Loucy (cell line): ENCODE data around the gene FAXDC2.

Source experiments
- H2AFZ ChIP-seq: fragments of 200-600 bp; sonication (generic); 2 replicates; pipeline ENCODE4 v1.6.0; 2016; ENCODE audit warnings: antibody characterized with exemption, mild to moderate bottlenecking, low read length, moderate library complexity
- H3F3A ChIP-seq: fragments of 200-600 bp; 2 replicates; pipeline ENCODE4 v1.6.0; 2016; ENCODE audit warnings: antibody characterized with exemption, low read depth, mild to moderate bottlenecking
- H3K27me3 ChIP-seq: fragments of 200-600 bp; sonication (generic); 2 replicates; pipeline ENCODE4 v1.6.1; 2014; ENCODE audit warnings: low read length, mild to moderate bottlenecking; ENCODE audit not compliant: insufficient read depth, poor library complexity, severe bottlenecking
- H3K36me3 ChIP-seq: fragments of 200-600 bp; sonication (generic); 2 replicates; pipeline ENCODE4 v1.6.1; 2016; ENCODE audit warnings: low read length; ENCODE audit not compliant: insufficient read depth
- H3K4me1 ChIP-seq: fragments of 200-600 bp; sonication (generic); 2 replicates; pipeline ENCODE4 v1.5.1; 2014; ENCODE audit warnings: low read length, mild to moderate bottlenecking; ENCODE audit not compliant: insufficient read depth, poor library complexity, severe bottlenecking
- H3K4me2 ChIP-seq: fragments of 200-600 bp; sonication (generic); 2 replicates; pipeline ENCODE4 v1.6.0; 2014; ENCODE audit warnings: antibody characterized with exemption, low read length, low read depth, mild to moderate bottlenecking; ENCODE audit not compliant: poor library complexity, severe bottlenecking
- H3K4me3 ChIP-seq: fragments of 200-600 bp; sonication (generic); 2 replicates; pipeline ENCODE4 v1.5.1; 2014; ENCODE audit warnings: low read length, mild to moderate bottlenecking, mixed read lengths; ENCODE audit not compliant: poor library complexity, severe bottlenecking
- H3K79me2 ChIP-seq: fragments of 200-600 bp; sonication (generic); 2 replicates; pipeline ENCODE4 v1.6.1; 2014; ENCODE audit warnings: low read length; ENCODE audit not compliant: insufficient read depth
- H3K9ac ChIP-seq: fragments of 200-600 bp; sonication (generic); 2 replicates; pipeline ENCODE4 v1.6.0; 2014; ENCODE audit warnings: mild to moderate bottlenecking, low read depth, low read length, moderate library complexity; ENCODE audit not compliant: poor library complexity, severe bottlenecking
- H3K9me2 ChIP-seq: fragments of 200-600 bp; sonication (generic); replicated peaks from 2 replicates; pipeline ENCODE4 v1.6.1; 2016; ENCODE audit warnings: low read depth, low read length, mixed read lengths
- H3K9me3 ChIP-seq: fragments of 200-600 bp; sonication (generic); 2 replicates; pipeline ENCODE4 v1.6.1; 2014; ENCODE audit warnings: mild to moderate bottlenecking, antibody characterized with exemption, low read length, low read depth; ENCODE audit not compliant: insufficient read depth
- H4K20me1 ChIP-seq: fragments of 200-600 bp; sonication (generic); 2 replicates; pipeline ENCODE4 v1.6.0; 2014; ENCODE audit warnings: antibody characterized with exemption, low read length, mild to moderate bottlenecking; ENCODE audit not compliant: insufficient read depth, poor library complexity, severe bottlenecking
- CTCF ChIP-seq: fragments of 200-600 bp; sonication (generic); conservative IDR thresholded peaks from 2 replicates; pipeline ENCODE4 v1.5.1; 2014; ENCODE audit warnings: mild to moderate bottlenecking, antibody characterized with exemption, low read length
- EZH2phosphoT487 ChIP-seq: fragments of 200-600 bp; IDR thresholded peaks from 2 replicates; pipeline ENCODE4 v1.6.1; 2018; ENCODE audit warnings: antibody characterized with exemption, mild to moderate bottlenecking, moderate library complexity, borderline replicate concordance

Gene FAXDC2

DNA sequence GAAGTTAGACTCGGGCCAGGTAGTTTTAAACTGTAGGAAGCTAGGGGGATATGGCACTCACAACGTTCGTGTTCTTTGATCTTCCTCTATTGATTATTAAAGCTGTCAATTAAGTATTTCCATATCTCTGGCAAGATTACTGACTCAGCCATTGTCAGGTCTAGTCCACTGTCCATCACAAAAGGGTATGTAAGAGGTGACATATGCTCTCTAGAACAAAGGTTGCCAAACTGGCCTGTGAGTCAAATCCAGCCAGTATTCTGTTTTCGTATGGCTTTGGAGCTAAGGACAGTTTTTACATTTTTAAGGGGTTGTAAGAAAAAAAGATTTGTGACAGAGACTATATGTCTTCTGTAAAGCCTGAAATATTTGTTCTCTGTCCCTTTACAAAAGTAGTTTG, 44.2 kb downstream of the FAXDC2 start:
- Histone ChIP-seq H3K4me2 (no peak overlapping the region), H3K4me3 (no peak overlapping the region), H2AFZ (no peak overlapping the region), H3K27me3 (no peaks in the 10 kb centered on the region), H3K9ac (no peak overlapping the region), H4K20me1 (no peaks in the 10 kb centered on the region), H3K4me1 (no peaks in the 10 kb centered on the region), H3K36me3 (peaks cover 84% of the 10 kb centered on the region; the same call in 1 of the 2 replicates), H3K79me2 (no peaks in the 10 kb centered on the region), H3F3A (no peaks in the 10 kb centered on the region), H3K9me2 (no peaks in the 10 kb centered on the region), H3K9me3 (no peaks in the 10 kb centered on the region)
- TF ChIP-seq EZH2phosphoT487 (no peak), CTCF (no peak)

DNA sequence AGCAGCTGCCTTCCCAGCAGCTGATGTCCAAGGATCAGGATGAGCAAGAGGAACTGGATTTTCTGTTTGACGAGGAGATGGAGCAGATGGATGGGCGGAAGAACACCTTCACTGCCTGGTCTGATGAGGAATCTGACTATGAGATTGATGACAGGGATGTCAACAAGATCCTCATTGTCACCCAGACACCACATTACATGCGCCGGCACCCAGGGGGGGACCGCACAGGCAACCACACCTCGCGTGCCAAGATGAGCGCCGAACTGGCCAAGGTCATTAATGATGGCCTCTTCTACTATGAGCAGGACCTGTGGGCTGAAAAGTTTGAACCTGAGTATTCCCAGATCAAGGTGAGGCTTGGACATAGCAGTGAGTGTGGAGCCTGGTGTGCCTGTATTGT, 48.4 kb downstream of the FAXDC2 start:
- no peak overlapping the region for H3K4me2 ChIP-seq
- no peak overlapping the region for H3K4me3 ChIP-seq
- no peak overlapping the region for H3K9ac ChIP-seq
- H3K9me2 ChIP-seq, result no peaks in the 10 kb centered on the region
- no peak overlapping the region for H2AFZ ChIP-seq
- H3F3A ChIP-seq, result no peaks in the 10 kb centered on the region
- no peaks in the 10 kb centered on the region for H4K20me1 ChIP-seq
- H3K4me1 ChIP-seq, result no peaks in the 10 kb centered on the region
- no peaks in the 10 kb centered on the region for H3K79me2 ChIP-seq
- TF ChIP-seq CTCF (no peak), EZH2phosphoT487 (no peak)
- H3K27me3 ChIP-seq, result no peaks in the 10 kb centered on the region
- H3K36me3 ChIP-seq, result peaks cover 86% of the 10 kb centered on the region; the same call in 1 of the 2 replicates
- H3K9me3 ChIP-seq, result no peaks in the 10 kb centered on the region

DNA sequence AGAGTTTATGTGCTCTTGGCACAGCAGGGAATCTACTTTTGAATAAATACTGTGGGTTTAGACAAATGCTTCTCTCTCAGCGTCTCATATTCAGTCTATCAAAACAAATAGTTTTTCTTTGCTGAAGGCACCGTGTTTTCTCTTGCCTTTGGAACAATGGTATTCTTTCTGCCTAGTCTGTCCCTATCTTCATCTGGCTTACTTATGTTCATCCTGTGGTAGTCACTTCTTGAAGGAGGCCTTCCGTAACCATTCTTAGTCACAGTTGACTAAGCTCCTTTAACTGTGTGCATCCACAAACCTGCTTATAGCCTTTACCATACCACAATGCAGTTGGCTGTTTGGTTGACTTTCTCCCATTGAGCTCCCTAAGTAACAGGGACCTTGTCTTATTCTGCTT, 49.3 kb downstream of the FAXDC2 start:
- H3K9me3 ChIP-seq, result no peaks in the 10 kb centered on the region
- no peaks in the 10 kb centered on the region for H3K9me2 ChIP-seq
- no peak overlapping the region for H2AFZ ChIP-seq
- no peaks in the 10 kb centered on the region for H3K4me1 ChIP-seq
- H3K36me3 ChIP-seq, result peaks cover 86% of the 10 kb centered on the region; the same call in 1 of the 2 replicates
- H3K9ac ChIP-seq, result no peak overlapping the region
- no peak overlapping the region for H3K4me3 ChIP-seq
- H4K20me1 ChIP-seq, result no peaks in the 10 kb centered on the region
- H3K27me3 ChIP-seq, result no peaks in the 10 kb centered on the region
- H3K79me2 ChIP-seq, result no peaks in the 10 kb centered on the region
- no peak for TF ChIP-seq EZH2phosphoT487
- TF ChIP-seq CTCF, result no peak
- H3F3A ChIP-seq, result no peaks in the 10 kb centered on the region
- H3K4me2 ChIP-seq, result no peak overlapping the region
